Keratinocyte (primary cell): ENCODE results near the gene FGFR3. TPM values are rescaled to one million over a fixed set of nuclear protein-coding genes. Genes with fewer than 3 reads are reported as not detected.

Experiments
- DNase-seq: peaks from one replicate; pipeline ENCODE4 v3.0.0-alpha.2; 2011; ENCODE audit warnings: low read depth, missing footprints, low spot score
- FAIRE-seq: peaks from 2 replicates; lab custom pipeline; 2011; peaks lifted over from hg19 to GRCh38; lab: Jason Lieb, UNC
- H2AFZ ChIP-seq: 2 replicates; pipeline ENCODE4 v1.6.0; 2012; ENCODE audit warnings: low read length, control low read depth, inconsistent platforms; ENCODE audit not compliant: control insufficient read depth
- H3K27ac ChIP-seq: 2 replicates; pipeline ENCODE4 v1.5.1; 2011; ENCODE audit warnings: low read length; ENCODE audit not compliant: control insufficient read depth, insufficient read depth
- H3K27me3 ChIP-seq: 3 replicates; pipeline ENCODE4 v1.6.0; 2011; ENCODE audit warnings: low read length; ENCODE audit not compliant: control insufficient read depth, insufficient read depth; ENCODE audit errors: extremely low read depth
- H3K36me3 ChIP-seq, 2 experiments: 2 replicates in 1 of 2; 3 replicates in 1 of 2; pipeline ENCODE4 v1.5.1; 2011; ENCODE audit warnings: low read length in 2 of 2, mild to moderate bottlenecking in 1 of 2; ENCODE audit not compliant: control insufficient read depth in 2 of 2, insufficient read depth in 2 of 2; ENCODE audit errors: extremely low read depth in 1 of 2
- H3K4me1 ChIP-seq: 3 replicates; pipeline ENCODE4 v1.5.1; 2011; ENCODE audit warnings: low read length; ENCODE audit not compliant: control insufficient read depth, insufficient read depth; ENCODE audit errors: extremely low read depth
- H3K4me2 ChIP-seq: 3 replicates; pipeline ENCODE4 v1.6.0; 2011; ENCODE audit warnings: low read depth, low read length; ENCODE audit not compliant: control insufficient read depth, insufficient read depth; ENCODE audit errors: extremely low read depth
- H3K4me3 ChIP-seq, 3 experiments: fragments of 200-600 bp in 1 of 3; sonication (generic) in 1 of 3; 2 replicates in 2 of 3; 3 replicates in 1 of 3; pipeline ENCODE4 v1.5.1; 2011 to 2016; ENCODE audit warnings: low read length in 3 of 3, mild to moderate bottlenecking in 3 of 3, control low read depth in 2 of 3, inconsistent platforms in 1 of 3, low read depth in 1 of 3, mixed read lengths in 1 of 3, mixed run types in 1 of 3, moderate library complexity in 1 of 3; ENCODE audit not compliant: control insufficient read depth in 2 of 3, insufficient read depth in 2 of 3; ENCODE audit errors: extremely low read depth in 1 of 3
- H3K79me2 ChIP-seq: 2 replicates; pipeline ENCODE4 v1.6.0; 2012; ENCODE audit warnings: low read length; ENCODE audit not compliant: control insufficient read depth, insufficient read depth
- H3K9ac ChIP-seq: 3 replicates; pipeline ENCODE4 v1.6.0; 2011; ENCODE audit warnings: low read length; ENCODE audit not compliant: control insufficient read depth, insufficient read depth; ENCODE audit errors: extremely low read depth
- H3K9me1 ChIP-seq: 3 replicates; pipeline ENCODE4 v1.6.0; 2011; ENCODE audit warnings: low read length; ENCODE audit not compliant: control insufficient read depth, insufficient read depth; ENCODE audit errors: extremely low read depth
- H3K9me3 ChIP-seq: 2 replicates; pipeline ENCODE4 v1.5.1; 2012; ENCODE audit warnings: low read depth, low read length; ENCODE audit not compliant: control insufficient read depth
- H4K20me1 ChIP-seq: 3 replicates; pipeline ENCODE4 v1.6.0; 2011; ENCODE audit warnings: low read length; ENCODE audit not compliant: control insufficient read depth, insufficient read depth; ENCODE audit errors: extremely low read depth
- EZH2 ChIP-seq: IDR thresholded peaks from one replicate; pipeline ENCODE4 v1.6.1; 2012; ENCODE audit warnings: inconsistent platforms, mild to moderate bottlenecking, low read length, moderate library complexity
- dilution Hi-C: fragments of 300-500 bp; cut with MboI; formaldehyde crosslinking; loops from one replicate; pipeline ENCODE4 v1.7.0; 2020; ENCODE audit warnings: low sequenced_read_pairs; ENCODE audit not compliant: extremely low pct_ligation_motif_present
- polyA plus RNA-seq, 5 experiments: library from polyadenylated mRNA; depleted of rRNA in 3 of 5; stranded (reverse) in 3 of 5; stranded (forward) in 1 of 5; unstranded in 1 of 5; fragments of >200 nt; gene quantifications; 1 replicate in 1 of 5; 2 replicates in 3 of 5; 3 replicates in 1 of 5; pipeline versions ENCODE4 v1.2.1 to v1.2.3, GENCODE V29; 2011 to 2012; ENCODE audit warnings: missing spikeins in 2 of 5, low read depth in 1 of 5, low replicate concordance in 1 of 5
- TF ChIP-seq, protein P1 (sequence below), 3 experiments: IDR thresholded peaks in 1 of 3; conservative IDR thresholded peaks in 1 of 3; optimal IDR thresholded peaks in 1 of 3; 2 replicates in 2 of 3; 3 replicates in 1 of 3; pipeline versions ENCODE3 to v1.5.1; 2011; ENCODE audit warnings: low read length in 3 of 3, mild to moderate bottlenecking in 3 of 3, moderate library complexity in 2 of 3, control low read depth in 1 of 3, inconsistent platforms in 1 of 3; ENCODE audit not compliant: insufficient read depth in 2 of 3; ENCODE audit errors: extremely low read depth in 1 of 3

FGFR3 gene
- polyA plus RNA-seq, 1 donor (not counting 4 experiments of a cell fraction or from before 2014, with no cell fraction given): 45.2 TPM

DNA sequence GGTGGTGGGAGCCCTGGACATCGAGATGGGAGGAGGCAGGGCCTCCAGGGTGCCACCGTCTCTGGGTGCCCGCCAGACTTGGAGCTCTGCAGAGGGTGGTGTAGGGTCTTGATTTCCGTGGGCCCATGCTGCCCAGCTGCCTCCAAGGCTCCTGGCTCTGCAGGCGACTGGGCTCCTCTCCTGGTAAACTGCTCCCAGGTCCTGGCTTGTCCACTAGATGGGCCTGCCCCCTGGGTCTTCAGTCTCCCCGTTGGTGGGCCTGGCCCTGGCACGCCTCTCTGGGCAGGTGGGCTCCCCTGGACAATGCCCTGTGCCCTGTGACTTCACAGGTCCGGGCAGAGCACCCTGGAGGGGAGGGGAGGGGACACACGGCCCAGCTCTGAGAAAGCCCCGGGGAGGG is 7.7 kb downstream of the FGFR3 start:
- Histone ChIP-seq H3K4me1 (peaks cover 2% of the 10 kb centered on the region), H3K4me2 (no peak overlapping the region), H3K36me3 (peaks cover 23 to 28% of the 10 kb centered on the region in 2 experiments), H2AFZ (no peak overlapping the region), H3K9ac (no peak overlapping the region), H3K27me3 (no peaks in the 10 kb centered on the region), H4K20me1 (peaks cover 9% of the 10 kb centered on the region), H3K4me3 (no peak overlapping the region), H3K9me3 (no peaks in the 10 kb centered on the region), H3K27ac (no peak overlapping the region), H3K9me1 (no peaks in the 10 kb centered on the region), H3K79me2 (peaks cover 19% of the 10 kb centered on the region)
- no peak for TF ChIP-seq EZH2
- TF ChIP-seq, protein P1, sequence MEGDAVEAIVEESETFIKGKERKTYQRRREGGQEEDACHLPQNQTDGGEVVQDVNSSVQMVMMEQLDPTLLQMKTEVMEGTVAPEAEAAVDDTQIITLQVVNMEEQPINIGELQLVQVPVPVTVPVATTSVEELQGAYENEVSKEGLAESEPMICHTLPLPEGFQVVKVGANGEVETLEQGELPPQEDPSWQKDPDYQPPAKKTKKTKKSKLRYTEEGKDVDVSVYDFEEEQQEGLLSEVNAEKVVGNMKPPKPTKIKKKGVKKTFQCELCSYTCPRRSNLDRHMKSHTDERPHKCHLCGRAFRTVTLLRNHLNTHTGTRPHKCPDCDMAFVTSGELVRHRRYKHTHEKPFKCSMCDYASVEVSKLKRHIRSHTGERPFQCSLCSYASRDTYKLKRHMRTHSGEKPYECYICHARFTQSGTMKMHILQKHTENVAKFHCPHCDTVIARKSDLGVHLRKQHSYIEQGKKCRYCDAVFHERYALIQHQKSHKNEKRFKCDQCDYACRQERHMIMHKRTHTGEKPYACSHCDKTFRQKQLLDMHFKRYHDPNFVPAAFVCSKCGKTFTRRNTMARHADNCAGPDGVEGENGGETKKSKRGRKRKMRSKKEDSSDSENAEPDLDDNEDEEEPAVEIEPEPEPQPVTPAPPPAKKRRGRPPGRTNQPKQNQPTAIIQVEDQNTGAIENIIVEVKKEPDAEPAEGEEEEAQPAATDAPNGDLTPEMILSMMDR (optimal IDR thresholded peaks at IDR 0.05 in 1 of 3, IDR thresholded peaks at IDR 0.05 in 1 of 3, conservative IDR thresholded peaks at IDR 0.05 in 1 of 3; ENCODE audit: extremely low read depth in 1 of 3, insufficient read depth in 2 of 3, low read length in 3 of 3): no peak
- DNase-seq (no peak), FAIRE-seq (no peak)
- dilution Hi-C loops: no loop called here

DNA sequence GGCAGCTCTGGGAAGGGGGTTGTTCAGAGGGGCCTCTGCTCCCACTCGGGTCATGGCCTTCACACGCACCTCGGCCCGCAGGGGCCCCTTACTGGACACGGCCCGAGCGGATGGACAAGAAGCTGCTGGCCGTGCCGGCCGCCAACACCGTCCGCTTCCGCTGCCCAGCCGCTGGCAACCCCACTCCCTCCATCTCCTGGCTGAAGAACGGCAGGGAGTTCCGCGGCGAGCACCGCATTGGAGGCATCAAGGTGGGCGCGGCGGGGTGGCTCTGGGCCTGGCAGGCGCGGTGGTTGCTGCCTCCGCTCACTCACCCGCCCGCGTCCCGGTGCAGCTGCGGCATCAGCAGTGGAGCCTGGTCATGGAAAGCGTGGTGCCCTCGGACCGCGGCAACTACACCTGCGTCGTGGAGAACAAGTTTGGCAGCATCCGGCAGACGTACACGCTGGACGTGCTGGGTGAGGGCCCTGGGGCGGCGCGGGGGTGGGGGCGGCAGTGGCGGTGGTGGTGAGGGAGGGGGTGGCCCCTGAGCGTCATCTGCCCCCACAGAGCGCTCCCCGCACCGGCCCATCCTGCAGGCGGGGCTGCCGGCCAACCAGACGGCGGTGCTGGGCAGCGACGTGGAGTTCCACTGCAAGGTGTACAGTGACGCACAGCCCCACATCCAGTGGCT is 8.3 kb downstream of the FGFR3 start:
- H3K79me2 ChIP-seq: peaks cover 14% of the 10 kb centered on the region
- H3K36me3 ChIP-seq: peaks cover 24 to 26% of the 10 kb centered on the region in 2 experiments
- dilution Hi-C loops: no loop called here
- no peaks in the 10 kb centered on the region for H3K4me1 ChIP-seq
- no peaks in the 10 kb centered on the region for H3K9me3 ChIP-seq
- no peaks in the 10 kb centered on the region for H3K9me1 ChIP-seq
- H3K27ac ChIP-seq: no peak overlapping the region
- H2AFZ ChIP-seq: no peak overlapping the region
- no peaks in the 10 kb centered on the region for H3K27me3 ChIP-seq
- DNase-seq: no peak
- no peak overlapping the region for H3K4me3 ChIP-seq
- TF ChIP-seq EZH2: no peak
- TF ChIP-seq, protein P1 (optimal IDR thresholded peaks at IDR 0.05 in 1 of 3, IDR thresholded peaks at IDR 0.05 in 1 of 3, conservative IDR thresholded peaks at IDR 0.05 in 1 of 3; ENCODE audit: extremely low read depth in 1 of 3, insufficient read depth in 2 of 3, low read length in 3 of 3): no peak
- peaks cover 5% of the 10 kb centered on the region for H4K20me1 ChIP-seq
- no peak for FAIRE-seq
- H3K4me2 ChIP-seq: no peak overlapping the region
- no peak overlapping the region for H3K9ac ChIP-seq
